GM12878 (cell line): ENCODE data around the gene NKD2. TPM values are rescaled to one million over a fixed set of nuclear protein-coding genes. Genes with fewer than 3 reads are reported as not detected.

Experiments used
- ATAC-seq: fragments of 200-7000 bp; cut with Tn5 transposase; 3 replicates; pipeline ENCODE4 v1.9.1; 2020; ENCODE audit warnings: mild to moderate bottlenecking, moderate library complexity
- BruUV-seq: library from RNA; stranded (reverse); fragments of 400-500 nt; replicated peaks from 2 replicates; lab custom pipeline; 2021; lab: Mats Ljungman, UMichigan
- CTCF ChIA-PET: fragments of 300-600 bp; sonication (Branson Sonifier 250); formaldehyde crosslinking; extraction: SDS; loops from one replicate; lab custom pipeline; 2021; ENCODE audit warnings: inconsistent platforms; lab: Yijun Ruan, JAX
- POLR2A ChIA-PET: fragments of 350-600 bp; formaldehyde crosslinking; extraction: SDS; loops from one replicate; lab custom pipeline; 2021; ENCODE audit warnings: inconsistent platforms; lab: Charles Lee
- RAD21 ChIA-PET: fragments of 300-600 bp; sonication (Branson Sonifier 250); formaldehyde crosslinking; loops from one replicate; lab custom pipeline; 2023; ENCODE audit warnings: antibody characterized with exemption; ENCODE audit not compliant: unreplicated experiment; lab: Charles Lee
- SMC1A ChIA-PET: fragments of 300-600 bp; sonication (Branson Sonifier 250); formaldehyde crosslinking; loops from one replicate; lab custom pipeline; 2023; ENCODE audit not compliant: unreplicated experiment, uncharacterized antibody; lab: Charles Lee
- DNase-seq: peaks from one replicate; pipeline ENCODE4 v3.0.0-alpha.2; 2011; ENCODE audit warnings: low read depth, low spot score
- FAIRE-seq: peaks from 3 replicates; lab custom pipeline; 2011; peaks lifted over from hg19 to GRCh38; lab: Jason Lieb, UNC
- H2AFZ ChIP-seq: 2 replicates; pipeline ENCODE4 v1.6.0; 2011; ENCODE audit warnings: low read depth, low read length, control low read depth; ENCODE audit not compliant: control insufficient read depth
- H3K27ac ChIP-seq: 2 replicates; pipeline ENCODE4 v1.5.1; 2011; ENCODE audit warnings: control low read depth; ENCODE audit not compliant: control insufficient read depth, insufficient read depth
- H3K27me3 ChIP-seq, 2 experiments: replicated peaks in 1 of 2; 2 replicates each; pipeline versions ENCODE4 v1.6.0 to v1.6.1; 2011; ENCODE audit warnings: low read length in 1 of 2; ENCODE audit not compliant: control insufficient read depth in 2 of 2, insufficient read depth in 2 of 2
- H3K36me3 ChIP-seq, 2 experiments: 2 replicates each; pipeline ENCODE4 v1.5.1; 2011; ENCODE audit warnings: low read length in 1 of 2; ENCODE audit not compliant: control insufficient read depth in 2 of 2, insufficient read depth in 2 of 2
- H3K4me1 ChIP-seq: 2 replicates; pipeline ENCODE4 v1.6.1; 2011; ENCODE audit warnings: mild to moderate bottlenecking, low read length, moderate library complexity, mixed read lengths; ENCODE audit not compliant: control insufficient read depth, insufficient read depth
- H3K4me2 ChIP-seq: 2 replicates; pipeline ENCODE4 v1.6.0; 2011; ENCODE audit warnings: control low read depth; ENCODE audit not compliant: control insufficient read depth, insufficient read depth
- H3K4me3 ChIP-seq: fragments of 200-600 bp; sonication (generic); 2 replicates; pipeline ENCODE4 v1.5.1; 2016
- H3K79me2 ChIP-seq: 2 replicates; pipeline ENCODE4 v1.6.0; 2011; ENCODE audit warnings: low read length; ENCODE audit not compliant: control insufficient read depth, insufficient read depth
- H3K9ac ChIP-seq: 2 replicates; pipeline ENCODE4 v1.8.0; 2011; ENCODE audit warnings: low read length, control low read depth, mixed read lengths; ENCODE audit not compliant: control insufficient read depth, insufficient read depth
- H3K9me3 ChIP-seq: replicated peaks from 3 replicates; pipeline ENCODE4 v1.5.1; 2011; ENCODE audit warnings: mild to moderate bottlenecking, low read length; ENCODE audit not compliant: control insufficient read depth, insufficient read depth
- H4K20me1 ChIP-seq: 2 replicates; pipeline ENCODE4 v1.6.0; 2011; ENCODE audit not compliant: control insufficient read depth, insufficient read depth
- ATF7 ChIP-seq: fragments of 450-650 bp; IDR thresholded peaks from 2 replicates; pipeline ENCODE4 v1.6.1; 2016; ENCODE audit warnings: low read depth, mild to moderate bottlenecking
- BHLHE40 ChIP-seq, 2 experiments: fragments of 450-650 bp in 1 of 2; IDR thresholded peaks; 2 replicates each; pipeline ENCODE4 v1.6.1; 2011 to 2017; ENCODE audit warnings: low read depth in 2 of 2, borderline replicate concordance in 1 of 2, improper control_type of control experiment in 1 of 2, low read length in 1 of 2, mild to moderate bottlenecking in 1 of 2
- HCFC1 ChIP-seq: fragments of 150-350 bp; IDR thresholded peaks from 2 replicates; pipeline ENCODE4 v1.6.1; 2014; ENCODE audit warnings: low read length
- HDGF ChIP-seq: fragments of 450-650 bp; IDR thresholded peaks from 2 replicates; pipeline ENCODE4 v1.6.1; 2016; ENCODE audit warnings: antibody characterized with exemption
- IKZF1 ChIP-seq: fragments of 450-650 bp; conservative IDR thresholded peaks from 2 replicates; pipeline ENCODE4 v1.6.1; 2017; ENCODE audit warnings: antibody characterized with exemption, mild to moderate bottlenecking
- JUND ChIP-seq: IDR thresholded peaks from 2 replicates; pipeline ENCODE4 v1.6.1; 2012; ENCODE audit warnings: low read depth, mild to moderate bottlenecking, low read length, improper control_type of control experiment, moderate library complexity
- KLF5 ChIP-seq: fragments of 450-650 bp; IDR thresholded peaks from 2 replicates; pipeline ENCODE4 v1.6.1; 2014; ENCODE audit warnings: mild to moderate bottlenecking; ENCODE audit not compliant: partially characterized antibody
- MEF2B ChIP-seq: fragments of 450-650 bp; IDR thresholded peaks from 2 replicates; pipeline ENCODE4 v1.6.1; 2018; ENCODE audit warnings: mild to moderate bottlenecking, moderate library complexity; ENCODE audit not compliant: partially characterized antibody, poor library complexity, severe bottlenecking
- NFXL1 ChIP-seq: fragments of 450-650 bp; IDR thresholded peaks from 2 replicates; pipeline ENCODE4 v1.6.1; 2017; ENCODE audit warnings: antibody characterized with exemption, mild to moderate bottlenecking, borderline replicate concordance
- NR2C1 ChIP-seq: fragments of 450-650 bp; IDR thresholded peaks from 2 replicates; pipeline ENCODE4 v1.6.1; 2017; ENCODE audit warnings: antibody characterized with exemption, mild to moderate bottlenecking, moderate library complexity
- TCF12 ChIP-seq: IDR thresholded peaks from 2 replicates; pipeline ENCODE4 v1.6.1; 2011; ENCODE audit warnings: low read depth, mild to moderate bottlenecking, low read length
- USF1 ChIP-seq: IDR thresholded peaks from 2 replicates; pipeline ENCODE4 v1.6.1; 2011; ENCODE audit warnings: borderline replicate concordance, low read depth, mild to moderate bottlenecking, moderate library complexity, mixed read lengths, low read length; ENCODE audit not compliant: insufficient read depth; ENCODE audit errors: extremely low read length
- YBX1 ChIP-seq: fragments of 450-650 bp; IDR thresholded peaks from 2 replicates; pipeline ENCODE4 v1.6.1; 2016; ENCODE audit warnings: antibody characterized with exemption
- YY1 ChIP-seq: IDR thresholded peaks from 2 replicates; pipeline ENCODE4 v1.6.1; 2011; ENCODE audit warnings: low read depth, mild to moderate bottlenecking, low read length
- WGBS: methylation state at CpG from one replicate; pipeline ENCODE4 v1.1.6; 2016; ENCODE audit warnings: low lambda C conversion rate; ENCODE audit not compliant: insufficient replicate concordance, insufficient coverage; ENCODE audit errors: missing lambda C conversion rate; 5-methylcytosine and 5-hydroxymethylcytosine counted together
- in situ Hi-C: fragments of 300-500 bp; cut with MboI; formaldehyde crosslinking; loops from 9 replicates; pipeline ENCODE4 v1.14.3; 2018; ENCODE audit warnings: mixed read lengths
- intact Hi-C: fragments of 100-400 bp; cut with micrococcal nuclease; formaldehyde crosslinking; loops from one replicate; pipeline ENCODE4 v1.14.2; 2022; ENCODE audit not compliant: unreplicated experiment
- polyA plus RNA-seq, 11 experiments: library from polyadenylated mRNA; depleted of rRNA in 4 of 11; unstranded in 6 of 11; stranded (reverse) in 5 of 11; fragments of >200 nt; fragmentation: Nextera tagmentation in 4 of 11; fragmentation: Illumina TruSeq in 1 of 11; extraction: Ambion mirVana in 4 of 11; extraction: Trizol in 1 of 11; gene quantifications; 1 replicate in 1 of 11; 2 replicates in 10 of 11; pipeline versions ENCODE4 v1.2.1 to v1.2.3, GENCODE V29; 2011 to 2016; ENCODE audit warnings: inconsistent platforms in 2 of 11, missing spikeins in 2 of 11, low read depth in 1 of 11
- total RNA-seq, 4 experiments: library from RNA; depleted of rRNA in 3 of 4; stranded (reverse); fragments of >200 nt in 3 of 4; fragmentation: Illumina TruSeq in 1 of 4; extraction: Trizol in 1 of 4; gene quantifications; 2 replicates each; pipeline versions ENCODE4 v1.2.1 to v1.2.3, GENCODE V29; 2013 to 2021
- TF ChIP-seq, protein P1 (sequence below): fragments of 450-650 bp; IDR thresholded peaks from 2 replicates; pipeline ENCODE4 v1.6.1; 2018; ENCODE audit warnings: mild to moderate bottlenecking, low read depth, moderate library complexity; ENCODE audit not compliant: partially characterized antibody

The NKD2 gene
- total and polyA plus RNA-seq, 10 of the 15 experiments (the other 5 are each of a cell fraction or from before 2014, with no cell fraction given): 0.20 to 0.83 (median 0.26) TPM; not detected in 7

- CTCF ChIA-PET: no interaction called here
- ATAC-seq: no peak
Measured at GRCh38 chr5:978693-979092, 29.9 kb upstream of the NKD2 start.

GRCh38 chr5:979100-979817 is 29.3 kb upstream of the NKD2 start:
- Histone ChIP-seq H3K4me1 (no peaks in the 10 kb centered on the region), H3K9me3 (no peaks in the 10 kb centered on the region; the same call in 2 of the 3 replicates), H3K9ac (no peak overlapping the region), H2AFZ (no peak overlapping the region), H3K27ac (no peak overlapping the region), H3K27me3 (no peaks in the 10 kb centered on the region), H3K4me3 (no peak overlapping the region), H3K79me2 (no peaks in the 10 kb centered on the region), H3K36me3 (no peaks in the 10 kb centered on the region), H4K20me1 (no peaks in the 10 kb centered on the region), H3K4me2 (no peak overlapping the region)
- SMC1A ChIA-PET: no interaction called here
- RAD21 ChIA-PET: interaction anchor here (1.5 kb wide), 1 partner anchor 188 kb away, joined by 4 read pairs; no protein-coding TSS in a partner anchor
- WGBS: 60% methylated on average over 20 of the region's 24 CpGs
- POLR2A ChIA-PET: no interaction called here
- FAIRE-seq (no peak), DNase-seq (no peak), ATAC-seq (no peak)
- no TSS peak for BruUV-seq
- in situ Hi-C loops: no loop called here
- CTCF ChIA-PET: no interaction called here
- intact Hi-C loops: no loop called here
- TF ChIP-seq, protein P1, sequence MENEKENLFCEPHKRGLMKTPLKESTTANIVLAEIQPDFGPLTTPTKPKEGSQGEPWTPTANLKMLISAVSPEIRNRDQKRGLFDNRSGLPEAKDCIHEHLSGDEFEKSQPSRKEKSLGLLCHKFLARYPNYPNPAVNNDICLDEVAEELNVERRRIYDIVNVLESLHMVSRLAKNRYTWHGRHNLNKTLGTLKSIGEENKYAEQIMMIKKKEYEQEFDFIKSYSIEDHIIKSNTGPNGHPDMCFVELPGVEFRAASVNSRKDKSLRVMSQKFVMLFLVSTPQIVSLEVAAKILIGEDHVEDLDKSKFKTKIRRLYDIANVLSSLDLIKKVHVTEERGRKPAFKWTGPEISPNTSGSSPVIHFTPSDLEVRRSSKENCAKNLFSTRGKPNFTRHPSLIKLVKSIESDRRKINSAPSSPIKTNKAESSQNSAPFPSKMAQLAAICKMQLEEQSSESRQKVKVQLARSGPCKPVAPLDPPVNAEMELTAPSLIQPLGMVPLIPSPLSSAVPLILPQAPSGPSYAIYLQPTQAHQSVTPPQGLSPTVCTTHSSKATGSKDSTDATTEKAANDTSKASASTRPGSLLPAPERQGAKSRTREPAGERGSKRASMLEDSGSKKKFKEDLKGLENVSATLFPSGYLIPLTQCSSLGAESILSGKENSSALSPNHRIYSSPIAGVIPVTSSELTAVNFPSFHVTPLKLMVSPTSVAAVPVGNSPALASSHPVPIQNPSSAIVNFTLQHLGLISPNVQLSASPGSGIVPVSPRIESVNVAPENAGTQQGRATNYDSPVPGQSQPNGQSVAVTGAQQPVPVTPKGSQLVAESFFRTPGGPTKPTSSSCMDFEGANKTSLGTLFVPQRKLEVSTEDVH: no peak
- TF ChIP-seq TCF12: no peak
- no peak for TF ChIP-seq USF1
- no peak for TF ChIP-seq NR2C1
- no peak for TF ChIP-seq ATF7

More at GRCh38 chr5:978693-979092, 29.9 kb upstream of the NKD2 start:
- Histone ChIP-seq H3K4me2 (no peak overlapping the region), H3K9me3 (no peaks in the 10 kb centered on the region; the same call in 2 of the 3 replicates), H4K20me1 (no peaks in the 10 kb centered on the region), H3K4me1 (no peaks in the 10 kb centered on the region), H3K27ac (no peak overlapping the region), H3K27me3 (no peaks in the 10 kb centered on the region), H3K79me2 (no peaks in the 10 kb centered on the region), H3K4me3 (no peak overlapping the region), H2AFZ (no peak overlapping the region), H3K9ac (no peak overlapping the region), H3K36me3 (no peaks in the 10 kb centered on the region)
- SMC1A ChIA-PET: interaction anchor here (0.6 kb wide), 1 partner anchor 51 kb away, joined by 3 read pairs; no protein-coding TSS in a partner anchor
- no peak for DNase-seq
- RAD21 ChIA-PET: interaction anchor here (1.5 kb wide), 1 partner anchor 189 kb away, joined by 4 read pairs; no protein-coding TSS in a partner anchor
- intact Hi-C loops: no loop called here
- POLR2A ChIA-PET: no interaction called here
- in situ Hi-C loops: no loop called here
- WGBS: 8% methylated on average over 10 of the region's 10 CpGs
- no TSS peak for BruUV-seq
- no peak for FAIRE-seq
- TF ChIP-seq MEF2B (no peak), BHLHE40 (IDR thresholded peaks at IDR 0.05; ENCODE audit: borderline replicate concordance in 1 of 2, low read depth in 2 of 2, low read length in 1 of 2) (no peak), YY1 (no peak), JUND (no peak), HCFC1 (no peak), HDGF (no peak), KLF5 (no peak), IKZF1 (no peak), YBX1 (no peak), NFXL1 (no peak)
